ENCODE results near the gene PPFIA1. TPM values are rescaled to one million over a fixed set of nuclear protein-coding genes. Genes with fewer than 3 reads are reported as not detected.

PPFIA1 gene
- polyA plus RNA-seq, 2 of the 4 experiments (the other 2 are of a cell fraction), result 23.3 to 45.6 TPM

- peak; percentile 90 to 94 for DNase-seq (ENCODE audit: low read depth in 1 of 2, low spot score in 1 of 2)
- Histone ChIP-seq H3K4me2 (peak overlapping the region; percentile 87), H3K9me3 (no peaks in the 10 kb centered on the region), H3K27ac (peak overlapping the region; percentile 98 to 100), H3K4me3 (peak overlapping the region; percentile 96), H3K4me1 (peaks cover 43% of the 10 kb centered on the region)
- POLR2A ChIA-PET, result interaction anchor here (0.9 to 1.3 kb wide), 2 partner anchors 18 to 22 kb away, joined by 3 read pairs; no protein-coding TSS in a partner anchor
- TF ChIP-seq BHLHE40 (IDR thresholded peaks at IDR 0.05; ENCODE audit: low read depth, low read length) (peak; percentile 62; the same call in 1 of the 2 replicates), TFCP2L1 (CRISPR knock-in tag; IDR thresholded peaks at IDR 0.05) (no peak), JUNB (IDR thresholded peaks at IDR 0.05) (peak; percentile 57; the same call in 1 of the 2 replicates), TP53 (CRISPR knock-in tag; IDR thresholded peaks at IDR 0.05) (no peak), POLR2AphosphoS2 (conservative IDR thresholded peaks at IDR 0.05; ENCODE audit: low read length) (no peak), POLR2A (IDR thresholded peaks at IDR 0.05; ENCODE audit: low read length) (peak; percentile 15; the same call in 1 of the 2 replicates), FOSL2 (IDR thresholded peaks at IDR 0.05) (peak; percentile 72), FOSL2 (CRISPR knock-in tag; IDR thresholded peaks at IDR 0.05) (peak; percentile 96), NPAS2 (CRISPR knock-in tag; IDR thresholded peaks at IDR 0.05; ENCODE audit: borderline replicate concordance) (peak; percentile 17; the same call in 1 of the 2 replicates), MAX (IDR thresholded peaks at IDR 0.05) (peak; percentile 90), MYC (IDR thresholded peaks at IDR 0.05; ENCODE audit: borderline replicate concordance, low read length) (peak; percentile 55; the same call in 1 of the 2 replicates)
- ATAC-seq, result peak; percentile 69 to 82
- CTCF ChIA-PET, result interaction anchor here (0.5 to 2.9 kb wide), 3 partner anchors 16 to 299 kb away, joined by 4 to 8 read pairs (median 4); no protein-coding TSS in a partner anchor
- no peak for FAIRE-seq
- 7% methylated on average over 15 of the region's 16 CpGs for WGBS (ENCODE audit: missing lambda C conversion rate)
Observed at GRCh38 chr11:70399681-70400112, 129.2 kb downstream of the PPFIA1 start.

GRCh38 chr11:70400643-70401042 is 130.2 kb downstream of the PPFIA1 start:
- POLR2A ChIA-PET, result no interaction called here
- no peak for FAIRE-seq
- Histone ChIP-seq H3K4me3 (peak overlapping the region; percentile 96; the same call in 2 of the 3 replicates), H3K27ac (peak overlapping the region; percentile 98 to 100), H3K4me1 (peaks cover 43% of the 10 kb centered on the region), H3K9me3 (no peaks in the 10 kb centered on the region), H3K4me2 (peak overlapping the region; percentile 87)
- TF ChIP-seq POLR2A (IDR thresholded peaks at IDR 0.05; ENCODE audit: low read length) (no peak), NFE2L2 (conservative IDR thresholded peaks at IDR 0.05; ENCODE audit: low read length) (no peak), USF2 (IDR thresholded peaks at IDR 0.05) (no peak)
- WGBS (ENCODE audit: missing lambda C conversion rate), result 93% methylated on average over 7 of the region's 8 CpGs
- DNase-seq (ENCODE audit: low read depth in 1 of 2, low spot score in 1 of 2), result no peak
- CTCF ChIA-PET, result interaction anchor here (1.9 to 2.9 kb wide), 2 partner anchors 15 to 23 kb away, joined by 4 to 8 read pairs; no protein-coding TSS in a partner anchor
- no peak for ATAC-seq

- no peak for ATAC-seq
- POLR2A ChIA-PET, result no interaction called here
- 83% methylated on average over 10 of the region's 10 CpGs for WGBS (ENCODE audit: missing lambda C conversion rate)
- Histone ChIP-seq H3K27ac (peak overlapping the region in 1 of 2 experiments; percentile 72; a peak in 3 of 6 replicates), H3K4me3 (no peak overlapping the region), H3K4me2 (peak overlapping the region; percentile 16; the same call in 2 of the 3 replicates), H3K4me1 (peaks cover 37% of the 10 kb centered on the region), H3K9me3 (no peaks in the 10 kb centered on the region)
- CTCF ChIA-PET, result interaction anchor here (0.6 to 1.2 kb wide), 3 partner anchors 9 to 53 kb away, joined by 3 to 6 read pairs (median 5); no protein-coding TSS in a partner anchor
- no peak for FAIRE-seq
- TF ChIP-seq JUNB (IDR thresholded peaks at IDR 0.05), result no peak
- no peak for TF ChIP-seq HOXB5 (CRISPR knock-in tag; IDR thresholded peaks at IDR 0.05)
- no peak for TF ChIP-seq NR3C1 (IDR thresholded peaks at IDR 0.05)
- no peak for TF ChIP-seq GATA3 (IDR thresholded peaks at IDR 0.05; ENCODE audit: borderline replicate concordance)
- no peak for TF ChIP-seq CBX2 (IDR thresholded peaks at IDR 0.05; ENCODE audit: borderline replicate concordance, low read depth)
- no peak for TF ChIP-seq MAX (IDR thresholded peaks at IDR 0.05)
- TF ChIP-seq NFE2L2 (conservative IDR thresholded peaks at IDR 0.05; ENCODE audit: low read length), result no peak
- no peak for TF ChIP-seq RCOR1 (IDR thresholded peaks at IDR 0.05; ENCODE audit: low read depth, low read length)
- no peak for DNase-seq (ENCODE audit: low read depth in 1 of 2, low spot score in 1 of 2)
Observed at GRCh38 chr11:70402016-70402415, 131.5 kb downstream of the PPFIA1 start.

GRCh38 chr11:70402685-70403084 is 132.2 kb downstream of the PPFIA1 start:
- Histone ChIP-seq H3K4me3 (no peak overlapping the region), H3K27ac (peak overlapping the region; percentile 27 to 72; a peak in 4 of 6 replicates), H3K9me3 (no peaks in the 10 kb centered on the region), H3K4me2 (peak overlapping the region; percentile 16; the same call in 2 of the 3 replicates), H3K4me1 (peaks cover 34% of the 10 kb centered on the region)
- no peak for DNase-seq (ENCODE audit: low read depth in 1 of 2, low spot score in 1 of 2)
- ChIA-PET CTCF (no interaction called here), POLR2A (no interaction called here)
- FAIRE-seq, result no peak
- TF ChIP-seq MAFK (IDR thresholded peaks at IDR 0.05; ENCODE audit: partially characterized antibody) (peak; percentile 49), GATA3 (IDR thresholded peaks at IDR 0.05; ENCODE audit: borderline replicate concordance) (no peak)
- WGBS (ENCODE audit: missing lambda C conversion rate), result 76% methylated on average over 1 of the region's 1 CpG
- ATAC-seq, result no peak
